Heart left ventricle (tissue), 16 donors: Measurements from ENCODE around the gene PRMT9. TPM values are rescaled to one million over a fixed set of nuclear protein-coding genes. Genes with fewer than 3 reads are reported as not detected.

Experiments used
- ATAC-seq, 4 donors: fragments of 200-7000 bp; cut with Tn5 transposase; one replicate each; pipeline ENCODE4 v1.9.1; 2020 to 2022; ENCODE audit warnings: moderate library complexity in 4 of 4, mild to moderate bottlenecking in 3 of 4, moderate number of reproducible peaks in 1 of 4
- DNase-seq, 5 donors: peaks; one replicate each; pipeline ENCODE4 v3.0.0-alpha.2; 2020
- H3K27ac ChIP-seq, 12 donors: fragments of 200-600 bp; sonication (generic) in 4 of 12; one replicate each; pipeline versions ENCODE4 v1.5.0 to v1.8.0; 2016 to 2022; ENCODE audit warnings: mild to moderate bottlenecking in 2 of 12
- H3K27me3 ChIP-seq, 9 donors: fragments of 200-600 bp; sonication (generic) in 2 of 9; one replicate each; pipeline versions ENCODE4 v1.5.1 to v1.8.0; 2016 to 2022; ENCODE audit warnings: mild to moderate bottlenecking in 3 of 9
- H3K36me3 ChIP-seq, 9 donors: fragments of 200-600 bp; sonication (generic) in 2 of 9; one replicate each; pipeline versions ENCODE4 v1.5.0 to v1.8.0; 2018 to 2022; ENCODE audit warnings: mild to moderate bottlenecking in 2 of 9
- H3K4me1 ChIP-seq, 12 donors: fragments of 200-600 bp; sonication (generic) in 4 of 12; one replicate each; pipeline versions ENCODE4 v1.5.0 to v1.8.0; 2016 to 2022; ENCODE audit warnings: mild to moderate bottlenecking in 3 of 12
- H3K4me3 ChIP-seq, 12 donors: fragments of 200-600 bp; sonication (generic) in 4 of 12; one replicate each; pipeline versions ENCODE4 v1.5.0 to v1.8.0; 2017 to 2022; ENCODE audit warnings: mild to moderate bottlenecking in 9 of 12, moderate library complexity in 4 of 12
- H3K9me3 ChIP-seq, 12 donors: fragments of 200-600 bp; sonication (generic) in 4 of 12; one replicate each; pipeline versions ENCODE4 v1.5.0 to v1.8.0; 2016 to 2022; ENCODE audit warnings: mild to moderate bottlenecking in 1 of 12
- CTCF ChIP-seq, 12 donors: fragments of 200-600 bp; sonication (generic) in 4 of 12; IDR thresholded peaks; one replicate each; pipeline versions ENCODE4 v1.5.0 to v1.8.0; 2018 to 2022; ENCODE audit warnings: antibody characterized with exemption in 12 of 12, mild to moderate bottlenecking in 5 of 12
- POLR2A ChIP-seq, 2 donors: fragments of 450-650 bp; IDR thresholded peaks; one replicate each; pipeline ENCODE4 v1.6.1; 2017; ENCODE audit warnings: antibody characterized with exemption in 2 of 2, mild to moderate bottlenecking in 2 of 2, moderate library complexity in 2 of 2
- WGBS, 4 donors: extraction: QIAGEN DNeasy Blood & Tissue Kit in 2 of 4; methylation state at CpG; one replicate each; pipeline versions ENCODE4 v1.1.5 to v1.1.7; 2013 to 2018; 5-methylcytosine and 5-hydroxymethylcytosine counted together
- intact Hi-C, 10 donors: fragments of 100-400 bp; cut with DNase I; formaldehyde crosslinking; loops; one replicate each; pipeline versions ENCODE4 v1.11.1 to v1.14.2; 2022
- polyA plus RNA-seq, 2 donors: library from polyadenylated mRNA; stranded (reverse); fragments of 200-250 nt; gene quantifications; one replicate each; pipeline ENCODE4 v1.2.3, GENCODE V29; 2013
- total RNA-seq, 9 donors: library from RNA; depleted of rRNA in 2 of 9; stranded (reverse); fragments of >200 nt in 2 of 9; fragmentation: NEBNext Ultra II Directional in 3 of 9; extraction: Animal tissue kit (Norgen Biotek cat#: 25700) in 3 of 9; gene quantifications; one replicate each; pipeline versions ENCODE4 v1.1.0 to v1.2.4, GENCODE V29; 2016 to 2023
- donor health status: ischemic (EF 13 %, LVEDD 7.1; RV severe dilation, severe dysfunction).
- donor health status: healthy with polysubstance abuse.
- donor health status: DM: no; HTN: yes; CAD: no.
- donor health status: DM: no; HTN: no; CAD: no.
- donor health status: ischemic (EF 25% LVEDD 6.9; RV normal size, moderate dysfunction).
- donor health status: ischemic (EF 25% LVEDD 5.7; RV mildly dilated, moderate dysfunction).
- donor health status: healthy.
- donor health status: DM: yes; HTN: yes; CAD: no.
- donor health status: ischemic (EF 35%, LVEDD 5.7; RV mildly dilated, moderate dysfunction).
- donor health status: nonischemic (EF 11% LVEDD 7.7; RV severe dilation, severe dysfunction).
- donor health status: DM: yes; HTN: yes; CAD: no.
- donor health status: PGD.
- donor health status: ischemic (EF 29% LVEDD 5.4; RV normal size, mild dysfunction).
- donor health status: nonischemic (EF 23%, LVEDD 6.1; RV moderate dilation, normal function).

PRMT9 gene
- total and polyA plus RNA-seq, 11 donors: 3.0 to 9.1 (median 5.2) TPM

DNA sequence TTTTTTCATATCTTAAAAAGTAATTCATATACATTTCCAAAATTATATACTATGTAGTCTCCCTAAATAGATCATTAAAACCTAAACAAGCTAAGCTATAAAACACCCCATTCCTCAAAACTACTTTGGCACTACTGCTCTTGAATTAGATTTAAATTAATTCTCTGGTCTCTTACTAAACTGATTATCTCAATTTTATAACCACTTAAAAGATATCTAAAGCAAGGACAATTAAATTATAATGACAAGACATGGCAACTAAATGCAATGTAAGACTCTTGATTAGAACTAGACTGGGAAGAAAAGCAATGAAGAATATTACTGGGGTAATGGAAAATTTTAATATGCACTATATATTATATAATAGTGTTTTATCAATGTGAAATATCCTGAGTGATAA lies 38.9 kb downstream of the PRMT9 start:
- peaks cover 0 to 4% (median 0%) of the 10 kb centered on the region in 12 donors for H3K9me3 ChIP-seq
- H3K27ac ChIP-seq: peak overlapping the region in 1 of 12 donors; percentile 44
- no peak overlapping the region for H3K4me3 ChIP-seq
- intact Hi-C loops: no loop called here
- DNase-seq: no peak
- H3K27me3 ChIP-seq: no peaks in the 10 kb centered on the region
- H3K36me3 ChIP-seq: peaks cover 0 to 38% (median 19%) of the 10 kb centered on the region in 9 donors
- no peak for ATAC-seq
- no peak for TF ChIP-seq POLR2A (IDR thresholded peaks at IDR 0.05)
- TF ChIP-seq CTCF (IDR thresholded peaks at IDR 0.05): no peak
- H3K4me1 ChIP-seq: peaks cover 0 to 31% (median 4%) of the 10 kb centered on the region in 12 donors

- ATAC-seq (no peak), DNase-seq (no peak)
- WGBS, 4 donors: 57 to 80% (median 66%) methylated on average over 3 of the region's 3 CpGs
- intact Hi-C loops: no loop called here
- Histone ChIP-seq H3K4me1 (peaks cover 0 to 26% (median 4%) of the 10 kb centered on the region in 12 donors), H3K9me3 (peaks cover 0 to 4% (median 0%) of the 10 kb centered on the region in 12 donors), H3K4me3 (no peak overlapping the region), H3K36me3 (peaks cover 0 to 38% (median 19%) of the 10 kb centered on the region in 9 donors), H3K27ac (no peak overlapping the region), H3K27me3 (no peaks in the 10 kb centered on the region)
- no peak for TF ChIP-seq CTCF (IDR thresholded peaks at IDR 0.05)
- no peak for TF ChIP-seq POLR2A (IDR thresholded peaks at IDR 0.05)
Measured at GRCh38 chr4:147644471-147644870, 39.5 kb downstream of the PRMT9 start.

- H3K9me3 ChIP-seq: peaks cover 0 to 4% (median 0%) of the 10 kb centered on the region in 12 donors
- ATAC-seq: no peak
- no peak for DNase-seq
- H3K4me3 ChIP-seq: no peak overlapping the region
- no peaks in the 10 kb centered on the region for H3K27me3 ChIP-seq
- TF ChIP-seq CTCF (IDR thresholded peaks at IDR 0.05) (no peak), POLR2A (IDR thresholded peaks at IDR 0.05) (no peak)
- no peak overlapping the region for H3K27ac ChIP-seq
- intact Hi-C loops: no loop called here
- peaks cover 0 to 38% (median 22%) of the 10 kb centered on the region in 9 donors for H3K36me3 ChIP-seq
- WGBS, 4 donors: 96 to 100% (median 99%) methylated on average over 1 of the region's 1 CpG
- H3K4me1 ChIP-seq: peaks cover 0 to 20% (median 4%) of the 10 kb centered on the region in 12 donors
Measured at GRCh38 chr4:147643616-147644015, 40.3 kb downstream of the PRMT9 start.

- Histone ChIP-seq H3K27me3 (no peaks in the 10 kb centered on the region), H3K4me3 (no peak overlapping the region), H3K4me1 (peaks cover 0 to 8% (median 0%) of the 10 kb centered on the region in 12 donors), H3K27ac (no peak overlapping the region), H3K9me3 (peaks cover 0 to 10% (median 0%) of the 10 kb centered on the region in 12 donors), H3K36me3 (peaks cover 0 to 62% (median 46%) of the 10 kb centered on the region in 9 donors)
- intact Hi-C loops: no loop called here
- ATAC-seq: no peak
- 93 to 100% (median 100%) methylated on average over 1 of the region's 1 CpG for WGBS, 4 donors
- TF ChIP-seq POLR2A (IDR thresholded peaks at IDR 0.05): no peak
- no peak for TF ChIP-seq CTCF (IDR thresholded peaks at IDR 0.05)
- DNase-seq: no peak
Measured at GRCh38 chr4:147640331-147640730, 43.6 kb downstream of the PRMT9 start.
